Tongue (tissue), 2 donors: Measurements from ENCODE around the gene SHOX. TPM values are rescaled to one million over a fixed set of nuclear protein-coding genes. Genes with fewer than 3 reads are reported as not detected.
"Not testable (repeated sequence)": the region's sequence is repeated elsewhere in the genome, so short reads cannot be mapped to it uniquely, and the experiment has no call there.

ENCODE experiments used
- DNase-seq: peaks from one replicate; pipeline ENCODE4 v3.0.0-alpha.2; 2015
- total RNA-seq: library from RNA; depleted of rRNA; stranded (reverse); fragments of >200 nt; gene quantifications from one replicate; pipeline ENCODE4 v1.2.3, GENCODE V29; 2014

SHOX gene
- total RNA-seq, 1 donor from 2014 or later = not detected

DNA sequence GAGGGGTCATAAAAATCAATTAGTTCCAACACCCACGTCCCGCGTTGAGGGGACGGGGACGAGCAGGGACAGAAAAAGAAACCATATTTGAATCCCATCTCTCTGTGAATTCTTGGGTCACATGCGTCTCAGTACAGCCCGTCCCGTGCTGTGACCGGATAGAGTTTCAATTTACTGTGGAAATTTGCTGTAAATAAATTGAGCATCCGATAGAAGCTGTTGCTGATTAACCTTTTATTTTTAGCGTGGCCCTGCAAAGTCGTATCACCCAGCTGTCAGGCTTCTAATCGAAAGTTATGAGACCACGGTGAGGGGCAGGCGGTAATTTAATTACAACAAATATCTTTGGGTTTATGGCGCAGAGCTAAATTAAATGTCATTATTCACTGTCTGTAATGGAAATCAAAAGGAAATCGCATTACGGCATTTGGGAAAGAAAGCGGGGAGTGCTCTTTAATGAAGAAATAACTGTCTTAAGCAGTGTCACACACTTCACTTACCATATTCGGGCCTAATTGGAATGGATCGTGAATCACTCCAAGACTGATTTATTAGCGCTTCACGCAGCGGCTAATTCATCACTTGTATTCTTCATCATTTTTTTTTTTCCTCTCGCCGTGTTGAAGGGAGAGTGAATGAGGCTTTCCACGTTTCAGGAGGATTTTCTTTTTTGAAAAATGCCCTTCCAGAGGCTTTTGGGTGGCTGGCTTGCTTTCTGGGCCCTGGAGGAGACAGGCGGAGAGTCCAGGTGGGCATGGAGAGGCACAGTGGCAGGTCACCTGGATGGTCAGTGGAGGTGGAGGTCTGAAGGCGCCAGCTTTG is 7.3 kb downstream of the SHOX start:
- DNase-seq = no peak

DNA sequence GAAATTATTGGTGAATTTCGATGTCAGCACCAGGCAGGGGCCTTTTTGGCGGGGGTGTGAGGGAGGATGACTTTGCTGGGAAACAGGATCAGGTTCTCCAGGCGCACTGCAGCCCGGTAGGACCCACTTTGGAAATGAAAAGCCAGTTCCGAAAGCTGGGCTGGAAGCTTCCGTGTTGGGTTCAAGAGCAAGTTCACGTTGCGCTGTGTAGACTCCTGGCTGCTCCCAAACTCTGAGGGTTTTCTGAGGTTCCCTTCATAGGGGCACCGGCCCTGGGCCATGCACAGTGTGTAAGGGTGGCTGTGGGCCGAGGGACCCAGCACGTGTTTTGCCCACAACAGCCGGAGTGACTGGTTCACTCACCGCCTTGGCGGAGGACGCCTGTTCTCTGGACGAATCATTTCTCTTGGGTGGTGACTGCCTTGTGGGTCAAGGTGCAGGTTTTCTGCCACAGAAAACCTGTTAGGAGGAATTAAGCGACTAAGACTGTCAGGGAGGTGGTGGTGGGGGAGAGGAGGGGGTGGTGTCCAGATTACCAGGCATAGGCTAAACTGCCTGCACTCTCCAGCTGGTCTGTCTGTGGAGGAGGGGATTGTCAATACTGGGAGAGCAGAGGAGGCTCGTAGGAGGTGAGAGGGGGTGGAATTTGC is 8.0 kb downstream of the SHOX start:
- no peak for DNase-seq

GRCh38 chrX:639151-639550 is 8.6 kb downstream of the SHOX start:
- DNase-seq = no peak

DNA sequence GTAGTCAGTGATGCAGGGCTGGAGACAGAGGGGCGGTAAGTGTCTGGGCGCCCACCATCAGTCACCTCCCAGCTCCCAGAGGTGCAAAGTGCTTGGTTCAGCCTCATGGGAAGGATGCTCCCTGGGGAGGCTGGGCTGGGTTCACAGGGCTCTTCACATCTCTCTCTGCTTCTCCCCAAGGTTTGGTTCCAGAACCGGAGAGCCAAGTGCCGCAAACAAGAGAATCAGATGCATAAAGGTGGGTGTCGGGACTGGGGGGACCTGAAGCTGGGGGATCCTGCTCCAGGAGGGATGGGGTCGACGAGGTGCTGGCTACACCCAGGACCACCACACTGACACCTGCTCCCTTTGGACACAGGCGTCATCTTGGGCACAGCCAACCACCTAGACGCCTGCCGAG is 10.1 kb downstream of the SHOX start:
- no peak for DNase-seq

- no peak for DNase-seq
Measured at GRCh38 chrX:641671-642435, 11.3 kb downstream of the SHOX start.

- no peak for DNase-seq
Measured at GRCh38 chrX:642436-643240, 12.0 kb downstream of the SHOX start.

DNA sequence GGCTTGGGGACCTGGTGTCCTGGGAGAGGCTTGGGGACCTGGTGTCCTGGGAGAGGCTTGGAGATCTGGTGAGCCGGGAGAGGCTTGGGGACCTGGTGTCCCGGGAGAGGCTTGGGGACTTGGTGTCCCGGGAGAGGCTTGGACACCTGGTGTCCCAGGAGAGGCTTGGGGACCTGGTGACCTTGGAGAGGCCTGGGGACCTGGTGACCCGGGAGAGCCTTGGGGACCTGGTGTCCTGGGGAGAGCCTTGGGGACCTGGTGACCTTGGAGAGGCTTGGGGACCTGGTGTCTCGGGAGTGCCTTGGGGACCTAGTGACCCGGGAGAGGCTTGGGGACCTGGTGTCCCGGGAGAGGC is 12.6 kb downstream of the SHOX start:
- DNase-seq = no peak

GRCh38 chrX:643911-644303 is 13.3 kb downstream of the SHOX start:
- no peak for DNase-seq

GRCh38 chrX:644304-645281 is 14.0 kb downstream of the SHOX start:
- no peak for DNase-seq

DNA sequence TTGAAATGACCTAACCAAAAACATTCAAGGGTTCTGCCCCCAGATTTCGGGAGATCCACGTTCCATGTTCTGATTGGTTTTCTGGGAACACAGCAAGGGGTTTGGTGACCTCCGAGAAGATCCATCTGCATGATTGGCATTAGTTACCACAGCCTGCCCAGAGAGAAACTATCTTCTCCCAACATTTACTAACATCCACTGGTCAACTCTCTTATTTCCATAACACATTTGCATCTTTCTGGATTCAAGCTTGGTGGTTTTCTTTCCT is 15.6 kb downstream of the SHOX start:
- no peak for DNase-seq

- DNase-seq = no peak
Measured at GRCh38 chrX:646796-647195, 16.2 kb downstream of the SHOX start.

GRCh38 chrX:649166-649565 is 18.6 kb downstream of the SHOX start:
- DNase-seq = no peak

- DNase-seq = no peak
Measured at GRCh38 chrX:650324-650723, 19.7 kb downstream of the SHOX start.

DNA sequence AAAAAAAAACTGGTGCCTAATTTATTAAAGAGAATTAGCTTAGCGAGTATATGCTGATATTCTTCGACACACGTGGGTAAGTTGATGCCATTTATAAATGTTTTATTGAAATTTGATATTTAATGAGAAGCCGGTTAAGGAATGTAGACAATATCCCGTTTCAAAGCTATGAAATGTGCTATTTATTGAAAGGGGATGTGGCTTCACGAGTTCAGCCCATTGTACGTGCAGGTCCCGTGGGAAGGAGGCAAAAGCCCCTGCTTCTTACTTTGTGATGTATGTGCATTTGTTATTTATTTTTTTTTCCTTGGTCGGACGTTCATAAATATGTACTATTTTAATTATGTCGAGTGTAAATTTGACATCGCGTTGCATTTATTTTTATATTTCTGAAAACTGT is 20.2 kb downstream of the SHOX start:
- DNase-seq = no peak

DNA sequence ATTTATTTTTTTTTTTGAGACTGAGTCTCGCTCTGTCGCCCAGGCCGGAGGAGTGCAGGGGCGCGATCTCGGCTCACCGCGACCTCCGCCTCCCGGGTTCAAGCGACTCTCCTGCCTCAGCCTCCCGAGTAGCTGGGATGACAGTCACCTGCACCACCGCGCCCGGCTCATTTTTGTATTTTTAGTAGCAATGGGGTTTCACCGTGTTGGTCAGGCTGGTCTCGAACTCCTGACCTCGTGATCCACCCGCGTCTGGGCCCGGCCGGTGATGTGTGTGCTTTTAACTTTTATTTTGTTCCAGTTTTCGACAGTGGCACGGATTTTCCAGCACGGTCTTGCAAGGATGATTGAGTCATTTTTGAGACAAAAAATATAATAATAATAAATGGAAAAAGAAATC is 21.3 kb downstream of the SHOX start:
- DNase-seq = not testable (repeated sequence)

- peak; percentile 56 for DNase-seq
Measured at GRCh38 chrX:652341-652741, 21.8 kb downstream of the SHOX start.

GRCh38 chrX:653306-653705 is 22.7 kb downstream of the SHOX start:
- DNase-seq = no peak

DNA sequence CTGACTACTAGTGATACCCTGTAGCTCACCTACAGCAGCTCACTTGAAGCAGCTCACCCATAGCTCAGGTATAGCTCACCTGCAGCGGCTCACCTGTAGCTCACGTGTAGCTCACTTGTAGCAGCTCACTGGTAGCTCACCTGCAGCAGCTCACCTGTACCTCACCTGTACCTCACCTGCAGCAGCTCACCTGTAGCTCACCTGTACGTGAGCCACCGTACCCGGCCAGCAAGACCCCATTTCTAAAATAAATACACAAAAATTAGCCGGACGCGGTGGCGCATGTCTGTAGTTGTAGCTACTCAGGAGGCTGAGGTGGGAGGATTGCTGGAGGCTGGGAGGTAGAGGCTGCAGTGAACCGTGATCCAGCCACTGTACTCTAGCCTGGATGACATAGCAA is 30.6 kb downstream of the SHOX start:
- no peak for DNase-seq

GRCh38 chrX:662126-662525 is 31.5 kb downstream of the SHOX start:
- DNase-seq = no peak

DNA sequence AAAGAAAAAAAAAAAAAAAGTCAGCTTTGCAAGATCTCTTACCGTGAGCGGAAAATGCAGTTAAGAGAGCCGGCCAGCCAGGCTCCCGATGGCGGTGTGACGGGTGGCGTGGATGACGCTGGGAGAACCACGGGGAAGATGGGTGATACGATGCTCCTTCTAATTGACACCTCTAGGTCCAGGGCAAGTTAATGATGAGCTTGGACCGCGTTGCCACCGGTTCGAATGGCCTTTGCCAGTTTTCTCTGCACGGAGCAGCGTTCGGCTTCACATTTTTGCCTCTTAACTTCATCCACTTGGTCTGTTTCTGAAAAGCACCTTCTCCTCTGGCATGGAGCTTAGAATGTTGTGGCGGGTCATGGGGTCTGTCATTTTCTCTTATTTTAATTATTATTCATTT is 33.2 kb downstream of the SHOX start:
- DNase-seq = no peak
